NCI-H82 treated with DMSO at 0.1 percent for 48 hours (cell line): ENCODE results near the gene MISP3.
A peak's percentile ranks its signal among the peaks of the same experiment; 100 is the strongest.
"Not testable (repeated sequence)": the region's sequence is repeated elsewhere in the genome, so short reads cannot be mapped to it uniquely, and the experiment has no call there.

Source experiments
- DNase-seq: peaks from one replicate; lab custom pipeline; 2025; ENCODE audit not compliant: unreplicated experiment; lab: John Stamatoyannopoulos, UW

MISP3 gene

GRCh38 chr19:14072535-14073260 is at the start of gene MISP3:
TSS of gene MISP3 (plus strand) at chr19:14072786. CDS start at chr19:14073310, 524 bp downstream.
- no peak for DNase-seq

DNA sequence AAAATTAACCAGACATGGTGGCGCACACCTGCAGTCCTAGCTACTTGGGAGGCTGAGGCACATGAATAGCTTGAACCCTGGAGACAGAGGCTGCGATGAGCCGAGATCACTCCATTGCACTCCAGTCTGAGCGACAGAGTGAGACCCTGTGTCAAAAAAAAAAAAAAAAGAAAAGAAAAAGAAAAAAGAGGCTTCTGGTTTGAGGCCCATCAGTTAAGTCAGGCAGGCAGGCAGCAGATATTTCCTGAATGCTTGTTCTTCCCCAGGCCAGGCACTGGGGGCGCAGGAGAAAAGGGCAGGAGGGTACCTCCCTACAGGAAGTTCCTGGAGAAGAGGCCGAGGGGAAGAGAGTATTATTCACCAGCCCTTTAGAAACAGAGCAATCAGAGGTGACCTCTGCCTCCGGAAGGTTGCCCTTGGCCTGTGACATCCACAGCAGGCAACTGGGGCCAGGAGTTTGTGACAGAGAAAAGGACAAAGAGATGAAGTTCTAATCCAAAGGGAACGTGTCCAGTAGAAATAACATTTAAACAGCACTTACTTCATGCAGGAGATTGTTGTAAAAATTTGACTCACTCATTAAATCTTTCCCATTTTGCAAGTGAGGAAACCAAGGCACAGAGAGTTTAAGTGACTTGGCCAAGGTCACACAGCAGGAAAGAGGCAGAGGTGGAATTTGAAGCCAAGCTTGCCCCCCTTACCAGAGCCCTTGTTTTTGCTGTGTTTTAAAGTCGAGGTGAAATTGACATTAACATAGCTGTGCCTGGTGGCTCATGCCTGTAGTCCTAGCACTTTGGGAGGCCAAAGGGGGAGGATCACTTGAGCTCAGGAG is 49.0 kb upstream of the MISP3 start:
- DNase-seq = peak; percentile 29

DNA sequence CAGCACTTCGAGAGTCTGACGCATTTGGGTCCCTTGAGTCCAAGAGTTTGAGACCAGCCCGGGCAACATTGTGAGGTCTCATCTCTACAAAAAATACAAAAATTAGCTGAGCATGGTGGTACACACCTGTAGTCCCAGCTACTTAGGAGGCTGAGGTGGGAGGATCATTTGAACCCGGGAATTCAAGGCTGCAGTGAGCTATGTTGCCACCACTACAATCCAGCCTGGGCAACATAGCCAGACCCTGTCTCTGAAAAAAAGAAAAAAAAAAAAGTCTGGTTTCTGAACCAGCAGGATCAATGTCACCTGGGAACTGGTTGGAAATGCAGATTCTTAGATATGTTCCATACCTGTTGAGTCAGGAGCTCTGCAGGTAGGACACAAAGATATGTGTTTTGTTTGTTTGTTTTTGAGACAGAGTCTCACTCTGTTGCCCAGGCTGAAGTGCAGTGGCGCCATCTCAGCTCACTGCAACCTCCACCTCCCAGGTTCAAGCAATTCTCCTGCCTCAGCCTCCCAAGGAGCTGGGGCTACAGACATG is 45.9 kb upstream of the MISP3 start:
- not testable (repeated sequence) for DNase-seq

- DNase-seq = no peak
These were observed 44.6 kb upstream of the MISP3 start, which contains the start of gene RLN3 for GRCh38 chr19:14027856-14028450. TSS of gene RLN3 (plus strand) at chr19:14028148. CDS start at chr19:14028205, 57 bp downstream.

- DNase-seq = peak; percentile 37
These were observed 43.7 kb upstream of the MISP3 start for GRCh38 chr19:14028901-14029300.

DNA sequence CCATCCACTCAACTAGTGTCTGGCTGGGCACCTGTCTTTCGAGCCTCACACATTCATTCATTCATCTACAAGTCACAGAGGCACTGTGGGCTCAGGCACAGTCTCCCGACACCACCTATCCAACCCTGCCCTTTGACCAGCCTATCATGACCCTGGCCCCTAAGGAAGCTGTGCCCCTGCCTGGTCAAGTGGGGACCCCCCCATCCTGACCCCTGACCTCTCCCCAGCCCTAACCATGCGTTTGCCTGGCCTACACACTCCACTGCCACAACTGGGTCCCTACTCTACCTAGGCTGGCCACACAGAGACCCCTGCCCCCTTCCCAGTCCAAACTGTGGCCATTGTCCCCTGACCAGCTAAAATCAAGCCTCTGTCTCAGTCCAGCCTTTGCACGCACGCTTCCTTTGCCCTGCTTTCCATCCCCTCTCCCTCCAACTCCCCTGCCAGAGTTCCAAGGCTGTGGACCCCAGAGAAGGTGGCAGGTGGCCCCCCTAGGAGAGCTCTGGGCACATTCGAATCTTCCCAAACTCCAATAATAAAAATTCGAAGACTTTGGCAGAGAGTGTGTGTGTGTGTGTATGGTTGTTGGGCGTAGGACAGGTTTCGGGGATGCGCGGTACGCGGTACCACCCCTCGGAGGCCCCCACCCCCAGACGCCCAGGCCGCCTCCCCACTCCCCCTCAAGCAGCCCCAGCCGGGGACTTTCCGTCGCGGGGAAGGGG is 41.4 kb upstream of the MISP3 start:
- no peak for DNase-seq

DNA sequence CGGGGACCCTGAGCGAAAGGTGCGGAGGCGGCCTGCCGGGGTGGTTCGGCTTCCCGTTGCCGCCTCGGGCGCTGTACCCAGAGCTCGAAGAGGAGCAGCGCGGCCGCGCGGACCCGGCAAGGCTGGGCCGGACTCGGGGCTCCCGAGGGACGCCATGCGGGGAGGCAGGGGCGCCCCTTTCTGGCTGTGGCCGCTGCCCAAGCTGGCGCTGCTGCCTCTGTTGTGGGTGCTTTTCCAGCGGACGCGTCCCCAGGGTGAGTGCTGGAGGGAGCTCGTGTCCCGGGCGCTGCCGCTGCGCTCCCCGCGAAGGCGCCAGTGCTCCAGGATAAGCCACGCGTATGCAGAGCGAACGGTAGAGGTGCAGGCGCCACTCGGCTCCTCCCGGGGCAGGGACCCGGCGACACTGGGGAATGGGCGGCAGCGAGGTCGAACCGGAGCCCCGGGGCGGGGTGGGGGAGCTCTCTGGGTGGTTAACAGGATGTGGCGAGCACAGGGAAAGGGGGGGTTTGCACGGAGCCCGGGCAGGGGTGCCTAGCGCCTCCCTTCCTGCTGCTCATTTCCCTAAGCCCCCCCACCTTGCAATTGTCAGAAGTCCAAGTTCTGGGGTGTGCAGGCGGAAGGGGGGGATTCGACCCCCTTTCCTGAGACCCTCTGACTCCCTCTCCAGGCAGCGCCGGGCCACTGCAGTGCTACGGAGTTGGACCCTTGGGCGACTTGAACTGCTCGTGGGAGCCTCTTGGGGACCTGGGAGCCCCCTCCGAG is 40.7 kb upstream of the MISP3 start, which contains the start of gene IL27RA:
Gene IL27RA (plus strand): TSS at position 44 of the 762 bp plus-strand sequence. CDS start 111 bp downstream, at position 155.
- peak; percentile 29 for DNase-seq

GRCh38 chr19:14033946-14034345 is 38.6 kb upstream of the MISP3 start:
- DNase-seq = no peak

GRCh38 chr19:14035159-14035558 is 37.4 kb upstream of the MISP3 start:
- not testable (repeated sequence) for DNase-seq

DNA sequence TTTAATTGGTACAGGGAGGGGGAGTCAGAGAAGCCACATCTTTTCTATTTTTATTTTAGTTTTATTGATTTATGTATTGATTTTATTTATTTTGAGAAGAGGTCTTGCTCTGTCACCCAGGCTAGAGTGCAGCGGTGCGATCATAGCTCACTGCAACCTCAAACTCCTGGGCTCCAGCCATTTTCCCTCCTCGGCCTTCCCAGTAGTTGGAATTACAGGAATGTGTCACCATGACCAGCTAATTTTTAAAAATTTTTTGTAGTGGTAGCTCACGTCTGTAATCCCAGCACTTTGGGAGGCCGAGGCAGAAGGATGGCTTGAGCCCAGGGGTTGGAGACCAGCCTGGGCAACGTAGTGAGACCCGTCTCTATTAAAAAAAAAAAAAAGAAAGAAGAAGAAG is 36.9 kb upstream of the MISP3 start:
- DNase-seq = no peak

GRCh38 chr19:14039181-14039580 is 33.4 kb upstream of the MISP3 start:
- no peak for DNase-seq

DNA sequence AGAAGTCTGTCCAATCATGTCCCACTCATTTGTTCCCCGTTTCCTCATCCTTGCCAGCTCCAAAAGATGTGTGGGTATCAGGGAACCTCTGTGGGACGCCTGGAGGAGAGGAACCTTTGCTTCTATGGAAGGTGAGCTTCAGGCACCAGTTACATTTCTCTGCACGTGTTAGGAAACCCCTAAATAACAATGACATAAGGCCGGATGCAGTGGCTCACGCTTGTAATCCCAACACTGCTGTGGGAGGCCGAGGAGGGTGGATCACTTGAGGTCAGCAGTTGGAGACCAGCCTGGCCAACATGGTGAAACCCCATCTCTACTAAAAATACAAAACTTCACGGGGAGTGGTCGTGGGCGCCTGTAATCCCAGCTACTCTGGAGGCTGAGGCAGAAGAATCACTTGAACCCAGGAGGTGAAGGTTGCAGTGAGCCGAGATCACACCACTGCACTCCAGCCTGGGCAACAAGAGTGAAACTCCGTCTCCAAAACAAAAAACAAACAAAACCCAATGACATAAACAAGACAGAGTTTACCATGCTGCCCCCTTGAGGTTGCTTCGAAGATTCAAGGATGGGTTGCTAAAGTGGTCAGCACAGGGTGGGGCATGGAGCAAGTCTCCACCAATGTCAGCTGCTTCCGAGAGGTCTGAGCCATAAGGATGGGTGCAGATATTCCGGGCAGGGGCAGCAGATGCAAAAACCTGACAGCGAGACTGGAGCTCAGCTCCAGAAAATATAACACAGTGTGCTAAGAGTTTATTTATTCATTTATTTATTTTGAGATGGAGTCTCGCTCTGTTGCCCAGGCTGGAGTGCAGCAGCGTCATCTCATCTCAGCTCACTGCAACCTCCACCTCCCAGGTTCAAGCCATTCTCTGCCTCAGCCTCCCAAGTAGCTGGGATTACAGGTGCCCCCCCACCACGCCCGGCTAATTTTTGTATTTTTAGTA is 29.7 kb upstream of the MISP3 start:
- DNase-seq = peak; percentile 46

DNA sequence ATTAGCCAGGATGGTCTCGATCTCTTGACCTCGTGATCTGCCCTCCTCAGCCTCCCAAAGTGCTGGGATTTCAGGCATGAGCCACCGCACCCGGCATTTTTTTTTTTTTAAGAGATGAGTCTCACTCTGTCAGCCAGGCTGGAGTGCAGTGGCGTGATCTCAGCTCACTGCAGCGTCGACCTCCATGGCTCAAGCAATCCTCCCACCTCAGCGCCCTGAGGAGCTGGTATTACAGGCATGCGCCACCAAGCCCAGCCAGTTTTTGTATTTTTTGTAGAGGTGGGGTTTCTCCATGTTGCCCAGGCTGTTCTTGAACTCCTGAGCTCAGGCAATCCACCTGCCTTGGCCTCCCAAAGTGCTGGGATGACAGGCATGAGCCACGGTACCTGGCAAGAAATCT is 24.7 kb upstream of the MISP3 start:
- not testable (repeated sequence) for DNase-seq

GRCh38 chr19:14048443-14049153 is 24.0 kb upstream of the MISP3 start:
- DNase-seq = no peak

DNA sequence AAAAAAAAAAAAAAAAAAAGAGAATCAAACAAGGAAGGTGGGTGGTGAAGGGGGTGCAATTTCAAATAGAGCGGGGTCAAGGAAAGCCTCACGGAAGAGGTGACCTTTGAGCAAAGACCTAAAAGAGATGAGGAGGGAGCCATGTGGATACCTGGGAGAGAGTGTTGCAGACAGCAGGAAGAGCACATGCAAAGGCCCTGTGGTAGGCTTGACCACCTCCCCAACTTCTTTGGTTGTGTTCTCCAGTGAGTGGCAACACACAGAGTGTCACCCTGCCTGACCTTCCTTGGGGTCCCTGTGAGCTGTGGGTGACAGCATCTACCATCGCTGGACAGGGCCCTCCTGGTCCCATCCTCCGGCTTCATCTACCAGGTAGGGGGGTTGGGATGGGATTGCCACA is 22.1 kb upstream of the MISP3 start:
- no peak for DNase-seq

GRCh38 chr19:14050961-14051360 is 21.6 kb upstream of the MISP3 start:
- not testable (repeated sequence) for DNase-seq

GRCh38 chr19:14051980-14052379 is 20.6 kb upstream of the MISP3 start:
- DNase-seq = no peak

DNA sequence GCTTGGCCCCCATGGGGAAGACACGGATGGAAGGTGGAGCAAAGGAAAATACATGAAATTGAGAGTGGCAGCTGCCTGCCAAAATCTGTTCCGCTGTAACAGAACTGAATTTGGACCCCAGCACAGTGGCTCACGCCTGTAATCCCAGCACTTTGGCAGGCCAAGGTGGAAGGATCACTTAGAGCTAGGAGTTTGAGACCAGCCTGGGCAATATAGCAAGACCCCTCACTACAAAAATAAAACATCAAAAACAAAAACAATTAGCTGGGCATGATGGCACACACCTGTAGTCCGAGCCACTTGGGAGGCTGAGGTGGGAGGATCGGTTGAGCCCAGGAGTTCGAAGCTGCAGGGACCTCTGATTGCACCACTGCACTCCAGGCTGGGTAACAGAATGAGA is 20.1 kb upstream of the MISP3 start:
- DNase-seq = no peak
